Astrocyte (in vitro differentiated cells and primary cell): ENCODE data around the gene ZC3H12C. TPM values are rescaled to one million over a fixed set of nuclear protein-coding genes. Genes with fewer than 3 reads are reported as not detected.
"Not testable (repeated sequence)": the region's sequence is repeated elsewhere in the genome, so short reads cannot be mapped to it uniquely, and the experiment has no call there.

ENCODE experiments used
- DNase-seq: peaks from one replicate; pipeline ENCODE4 v3.0.0-alpha.2; 2010; ENCODE audit warnings: low read depth
- FAIRE-seq: peaks from 2 replicates; lab custom pipeline; 2011; peaks lifted over from hg19 to GRCh38; lab: Jason Lieb, UNC
- H2AFZ ChIP-seq: 2 replicates; pipeline ENCODE4 v1.6.0; 2012; ENCODE audit warnings: low read depth, low read length, inconsistent platforms
- H3K27ac ChIP-seq: 2 replicates; pipeline ENCODE4 v1.5.1; 2011; ENCODE audit warnings: low read depth, low read length, inconsistent platforms
- H3K27me3 ChIP-seq: 2 replicates; pipeline ENCODE4 v1.6.0; 2011; ENCODE audit warnings: low read length, inconsistent platforms; ENCODE audit not compliant: insufficient read depth
- H3K36me3 ChIP-seq: 2 replicates; pipeline ENCODE4 v1.5.1; 2011; ENCODE audit warnings: low read length, inconsistent platforms; ENCODE audit not compliant: insufficient read depth
- H3K4me1 ChIP-seq: 2 replicates; pipeline ENCODE4 v1.5.1; 2011; ENCODE audit warnings: low read length, inconsistent platforms; ENCODE audit not compliant: insufficient read depth
- H3K4me2 ChIP-seq: 2 replicates; pipeline ENCODE4 v1.6.0; 2012; ENCODE audit warnings: low read length, inconsistent platforms
- H3K4me3 ChIP-seq: 2 replicates; pipeline ENCODE4 v1.5.1; 2011; ENCODE audit warnings: low read depth, mild to moderate bottlenecking, low read length, inconsistent platforms; ENCODE audit not compliant: insufficient read depth
- H3K79me2 ChIP-seq: 2 replicates; pipeline ENCODE4 v1.6.0; 2012; ENCODE audit warnings: mild to moderate bottlenecking, low read length, inconsistent platforms; ENCODE audit not compliant: insufficient read depth
- H3K9ac ChIP-seq: 2 replicates; pipeline ENCODE4 v1.6.0; 2012; ENCODE audit warnings: mild to moderate bottlenecking, low read length, inconsistent platforms
- H3K9me3 ChIP-seq: 2 replicates; pipeline ENCODE4 v1.5.1; 2012; ENCODE audit warnings: low read depth, mild to moderate bottlenecking, low read length, inconsistent platforms; ENCODE audit not compliant: insufficient read depth
- H4K20me1 ChIP-seq: 2 replicates; pipeline ENCODE4 v1.6.0; 2012; ENCODE audit warnings: low read length, inconsistent platforms; ENCODE audit not compliant: insufficient read depth
- H3K27ac Mint-ChIP-seq: one replicate; pipeline ENCODE4 v1.8.0; 2021; ENCODE audit warnings: mild to moderate bottlenecking, mixed read lengths; ENCODE audit not compliant: unreplicated experiment
- H3K27me3 Mint-ChIP-seq: one replicate; pipeline ENCODE4 v1.8.0; 2021; ENCODE audit warnings: low read depth, mixed read lengths; ENCODE audit not compliant: unreplicated experiment
- H3K36me3 Mint-ChIP-seq: one replicate; pipeline ENCODE4 v1.8.0; 2021; ENCODE audit warnings: low read depth, mixed read lengths; ENCODE audit not compliant: unreplicated experiment
- H3K4me1 Mint-ChIP-seq: one replicate; pipeline ENCODE4 v1.8.0; 2021; ENCODE audit warnings: low read depth, mixed read lengths; ENCODE audit not compliant: unreplicated experiment
- H3K4me3 Mint-ChIP-seq: one replicate; pipeline ENCODE4 v1.8.0; 2021; ENCODE audit warnings: mild to moderate bottlenecking, moderate library complexity, mixed read lengths; ENCODE audit not compliant: unreplicated experiment
- H3K9me3 Mint-ChIP-seq: one replicate; pipeline ENCODE4 v1.8.0; 2021; ENCODE audit warnings: mild to moderate bottlenecking, mixed read lengths; ENCODE audit not compliant: unreplicated experiment
- CTCF ChIP-seq: IDR thresholded peaks from 2 replicates; pipeline ENCODE4 v1.5.1; 2011; ENCODE audit warnings: low read depth, mild to moderate bottlenecking, inconsistent platforms, low read length, moderate library complexity; ENCODE audit not compliant: insufficient read depth
- EZH2 ChIP-seq: IDR thresholded peaks from 2 replicates; pipeline ENCODE4 v1.6.1; 2012; ENCODE audit warnings: mild to moderate bottlenecking, low read length, inconsistent platforms; ENCODE audit not compliant: insufficient read depth
- total RNA-seq: library from RNA; stranded (reverse); gene quantifications from 2 replicates; pipeline ENCODE4 v1.2.1, GENCODE V29; 2021

Gene ZC3H12C
- total RNA-seq, 1 donor from 2014 or later: 12.0 TPM

GRCh38 chr11:110065189-110065588 is 28.0 kb upstream of the ZC3H12C start:
- no peak overlapping the region for H3K4me3 ChIP-seq
- no peak overlapping the region for H3K9ac ChIP-seq
- H3K9me3 ChIP-seq: no peaks in the 10 kb centered on the region
- no peak overlapping the region for H3K4me3 Mint-ChIP-seq
- H3K36me3 ChIP-seq: no peaks in the 10 kb centered on the region
- FAIRE-seq (no peak), DNase-seq (no peak)
- TF ChIP-seq EZH2 (no peak), CTCF (no peak)
- H3K36me3 Mint-ChIP-seq: no peaks in the 10 kb centered on the region
- H3K27ac Mint-ChIP-seq: no peak overlapping the region
- no peak overlapping the region for H3K27ac ChIP-seq
- H3K9me3 Mint-ChIP-seq: peaks cover 2% of the 10 kb centered on the region
- no peaks in the 10 kb centered on the region for H3K4me1 Mint-ChIP-seq
- no peak overlapping the region for H3K4me2 ChIP-seq
- peaks cover 10% of the 10 kb centered on the region for H3K4me1 ChIP-seq
- H3K79me2 ChIP-seq: no peaks in the 10 kb centered on the region
- H2AFZ ChIP-seq: no peak overlapping the region
- no peaks in the 10 kb centered on the region for H3K27me3 ChIP-seq
- no peaks in the 10 kb centered on the region for H3K27me3 Mint-ChIP-seq
- no peaks in the 10 kb centered on the region for H4K20me1 ChIP-seq

- H3K4me1 ChIP-seq: peaks cover 10% of the 10 kb centered on the region
- not testable (repeated sequence) for FAIRE-seq, H3K27ac Mint-ChIP-seq, H3K4me1 Mint-ChIP-seq, H3K36me3 Mint-ChIP-seq, H3K36me3 ChIP-seq, H3K4me3 Mint-ChIP-seq, H3K4me3 ChIP-seq, H3K4me2 ChIP-seq, H3K27ac ChIP-seq, H3K9ac ChIP-seq, DNase-seq, H3K27me3 ChIP-seq, H3K79me2 ChIP-seq, H3K9me3 ChIP-seq, H2AFZ ChIP-seq, H3K9me3 Mint-ChIP-seq, H3K27me3 Mint-ChIP-seq, H4K20me1 ChIP-seq
Measured at GRCh38 chr11:110068001-110068400, 25.2 kb upstream of the ZC3H12C start.

GRCh38 chr11:110069158-110069737 is 23.9 kb upstream of the ZC3H12C start:
- Histone ChIP-seq H3K36me3 (no peaks in the 10 kb centered on the region), H3K27me3 (no peaks in the 10 kb centered on the region), H3K79me2 (no peaks in the 10 kb centered on the region), H3K4me3 (no peak overlapping the region), H3K27ac (peak overlapping the region; percentile 12), H3K4me1 (peaks cover 10% of the 10 kb centered on the region), H2AFZ (peak overlapping the region; percentile 50), H3K9me3 (no peaks in the 10 kb centered on the region), H3K9ac (no peak overlapping the region), H4K20me1 (no peaks in the 10 kb centered on the region), H3K4me2 (peak overlapping the region; percentile 53)
- FAIRE-seq: peak; percentile 71
- no peaks in the 10 kb centered on the region for H3K4me1 Mint-ChIP-seq
- no peaks in the 10 kb centered on the region for H3K36me3 Mint-ChIP-seq
- no peak overlapping the region for H3K27ac Mint-ChIP-seq
- no peak overlapping the region for H3K4me3 Mint-ChIP-seq
- TF ChIP-seq CTCF: no peak
- TF ChIP-seq EZH2: no peak
- peak; percentile 64 for DNase-seq
- no peaks in the 10 kb centered on the region for H3K27me3 Mint-ChIP-seq
- peaks cover 1% of the 10 kb centered on the region for H3K9me3 Mint-ChIP-seq
